Activated naive CD4-positive, alpha-beta T cell treated with anti-CD3 and anti-CD28 coated beads, Interleukin-2, amount 50 U/mL, for 16 hours (primary cell): ENCODE measurements around the gene RUSC1.
"Not testable (repeated sequence)": the region's sequence is repeated elsewhere in the genome, so short reads cannot be mapped to it uniquely, and the experiment has no call there.

Experiments
- DNase-seq: peaks from one replicate; pipeline ENCODE4 v3.0.0-alpha.2; 2020

The RUSC1 gene

GRCh38 chr1:155324717-155325602 lies 4.3 kb downstream of the RUSC1 start:
- no peak for DNase-seq

GRCh38 chr1:155325603-155325893 lies 4.9 kb downstream of the RUSC1 start:
- no peak for DNase-seq

DNA sequence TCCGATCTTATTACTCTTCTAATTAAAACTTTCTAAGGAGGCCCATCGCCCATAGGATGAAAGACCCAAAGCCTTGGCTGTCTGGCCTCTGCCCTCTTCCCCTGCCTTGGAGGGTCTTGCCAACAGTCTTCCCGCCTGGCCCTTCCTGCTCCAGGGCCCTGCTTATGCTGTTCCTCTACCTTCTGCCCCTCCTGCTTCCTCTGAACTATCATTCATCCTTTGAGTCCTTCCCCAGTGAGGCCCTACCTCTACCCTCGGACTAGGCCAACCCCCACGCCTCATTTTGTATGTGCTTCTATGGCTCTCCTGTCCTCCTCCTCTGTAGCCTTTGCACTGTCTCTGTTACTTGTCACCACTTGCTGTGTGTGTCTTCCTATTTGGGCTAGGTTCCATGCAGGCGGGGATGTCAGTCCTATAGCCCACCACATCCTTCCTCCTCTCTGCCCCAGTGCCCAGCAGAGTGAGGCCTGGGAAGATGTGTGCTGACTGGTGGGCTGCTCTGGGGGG lies 5.4 kb downstream of the RUSC1 start:
- DNase-seq, result no peak

DNA sequence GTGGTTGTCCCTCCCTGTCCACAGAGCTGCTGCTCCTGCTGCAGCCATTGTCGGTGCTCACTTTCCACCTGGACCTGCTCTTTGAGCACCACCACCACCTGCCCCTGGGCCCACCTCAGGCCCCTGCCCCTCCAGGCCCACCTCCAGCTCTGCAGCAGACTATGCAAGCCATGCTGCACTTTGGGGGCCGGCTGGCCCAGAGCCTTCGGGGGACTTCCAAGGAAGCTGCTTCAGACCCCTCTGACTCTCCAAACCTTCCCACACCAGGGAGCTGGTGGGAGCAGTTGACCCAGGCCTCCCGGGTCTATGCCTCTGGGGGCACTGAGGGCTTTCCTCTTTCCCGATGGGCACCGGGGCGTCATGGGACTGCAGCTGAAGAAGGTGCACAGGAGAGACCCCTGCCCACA lies 5.9 kb downstream of the RUSC1 start:
- no peak for DNase-seq

DNA sequence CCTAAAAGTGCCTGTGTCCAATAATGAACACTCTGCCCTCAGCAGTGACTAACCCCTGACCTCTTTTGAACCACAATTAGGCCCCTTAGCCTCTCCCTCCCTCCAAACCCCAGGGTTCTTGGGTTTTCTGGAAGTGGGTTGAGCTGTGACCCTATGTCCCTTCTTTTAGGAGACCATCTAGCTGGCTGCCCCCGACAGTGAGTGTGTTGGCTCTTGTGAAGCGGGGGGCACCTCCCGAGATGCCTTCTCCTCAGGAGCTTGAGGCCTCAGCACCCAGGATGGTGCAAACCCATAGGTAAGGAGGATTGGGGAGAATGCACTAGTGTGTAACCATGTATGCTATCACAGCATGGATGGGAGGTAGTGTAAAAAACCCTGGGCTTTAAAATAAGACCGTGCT lies 7.3 kb downstream of the RUSC1 start:
- DNase-seq, result no peak

- DNase-seq, result not testable (repeated sequence)
These were observed 8.2 kb downstream of the RUSC1 start for GRCh38 chr1:155328856-155329255.

DNA sequence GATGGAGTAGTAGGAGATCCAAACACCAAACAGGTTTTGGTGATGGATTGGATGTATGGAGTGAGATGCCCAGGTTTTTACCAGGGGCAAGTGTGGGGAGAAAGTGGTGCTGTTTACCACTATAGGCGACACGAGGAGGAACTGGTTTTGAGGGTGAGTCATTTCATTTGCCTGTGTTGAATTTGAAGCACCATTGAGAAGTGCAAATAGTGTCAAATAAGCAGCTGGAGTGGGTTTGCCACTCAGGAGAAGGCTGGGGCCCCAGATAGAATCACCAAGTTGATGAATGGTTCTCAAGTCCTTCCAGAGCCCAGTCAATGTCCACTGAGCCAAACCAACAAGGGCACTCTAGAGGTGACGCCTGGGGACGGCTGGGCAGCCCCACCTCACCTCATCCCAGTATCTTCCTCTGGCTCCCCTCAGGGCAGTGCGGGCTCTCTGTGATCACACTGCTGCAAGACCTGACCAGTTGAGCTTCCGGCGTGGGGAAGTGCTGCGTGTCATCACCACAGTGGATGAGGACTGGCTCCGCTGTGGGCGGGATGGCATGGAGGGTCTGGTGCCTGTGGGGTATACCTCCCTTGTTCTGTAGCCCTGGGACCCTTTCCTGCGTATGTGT lies 9.4 kb downstream of the RUSC1 start:
- DNase-seq, result no peak

DNA sequence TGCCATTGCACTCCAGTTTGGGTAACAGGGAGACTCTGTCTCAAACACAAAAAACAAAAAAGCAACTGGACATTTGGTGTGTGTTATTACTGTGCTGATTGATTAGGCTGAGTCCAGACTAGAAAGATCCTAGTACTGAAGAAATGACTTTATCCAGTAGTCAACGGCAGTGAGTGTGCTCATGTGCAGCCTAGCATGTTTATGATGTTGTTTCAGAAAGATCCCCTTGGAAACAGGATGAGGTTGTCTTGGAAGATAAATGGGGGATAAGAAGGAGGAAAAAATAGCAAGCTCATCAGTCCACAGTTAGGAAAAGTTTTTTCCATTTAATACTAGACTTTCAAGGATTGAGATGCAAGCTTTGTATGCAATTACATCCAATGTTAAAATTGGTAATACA lies 14.3 kb downstream of the RUSC1 start:
- no peak for DNase-seq

DNA sequence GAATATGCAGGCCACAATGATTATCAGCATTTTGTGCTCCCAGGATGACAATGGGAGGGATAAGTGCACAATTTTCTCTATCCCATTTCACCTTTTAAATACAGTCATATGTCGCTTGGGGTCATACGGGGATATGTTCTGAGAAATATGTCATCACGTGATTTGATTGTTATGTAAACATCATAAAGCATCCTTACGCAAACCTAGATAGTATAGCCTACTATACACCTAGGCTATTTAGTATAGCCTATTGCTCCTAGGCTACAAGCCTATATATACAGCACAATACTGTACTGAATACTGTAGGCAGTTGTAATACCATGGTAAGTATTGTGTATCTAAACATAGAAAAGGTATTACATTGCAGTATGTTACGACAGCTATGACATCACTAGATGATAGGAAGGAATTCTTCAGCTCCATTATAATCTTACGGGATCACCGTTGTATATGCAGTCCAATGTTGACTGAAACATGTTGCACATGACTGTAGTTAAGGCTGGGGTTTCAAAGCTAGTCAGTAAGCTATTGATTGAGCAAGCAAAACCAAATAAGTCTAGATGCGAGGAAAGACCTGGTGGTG lies 18.9 kb downstream of the RUSC1 start:
- no peak for DNase-seq

DNA sequence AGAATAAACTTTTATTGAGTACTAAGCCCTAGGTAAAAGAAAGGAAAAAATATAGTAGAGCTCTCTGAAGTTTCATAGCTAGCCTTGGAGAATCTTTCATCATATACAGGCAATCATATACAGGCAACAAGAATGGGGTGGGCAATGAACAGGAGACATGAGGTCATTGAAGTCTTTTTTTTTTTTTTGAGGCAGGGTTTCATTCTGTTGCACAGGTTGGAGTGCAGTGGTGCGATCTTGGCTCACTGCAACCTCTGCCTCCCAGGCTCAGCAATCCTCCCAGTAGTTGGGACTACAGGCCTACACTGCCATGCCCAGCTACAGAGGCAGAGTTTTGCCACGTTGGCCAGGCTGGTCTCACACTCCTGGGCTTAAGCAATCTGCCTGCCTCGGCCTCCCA lies 22.1 kb downstream of the RUSC1 start:
- DNase-seq, result no peak

- DNase-seq, result no peak
These were observed 31.9 kb downstream of the RUSC1 start for GRCh38 chr1:155352631-155353030.

- DNase-seq, result no peak
These were observed 39.4 kb downstream of the RUSC1 start for GRCh38 chr1:155360051-155360450.

GRCh38 chr1:155379180-155379579 lies 58.5 kb downstream of the RUSC1 start:
- no peak for DNase-seq

GRCh38 chr1:155379631-155380090 lies 59.0 kb downstream of the RUSC1 start:
- no peak for DNase-seq
